Vagina (tissue), 2 donors: ENCODE measurements around the gene DUSP3. TPM values are rescaled to one million over a fixed set of nuclear protein-coding genes. Genes with fewer than 3 reads are reported as not detected.
"Not testable (repeated sequence)": the region's sequence is repeated elsewhere in the genome, so short reads cannot be mapped to it uniquely, and the experiment has no call there.

ENCODE experiments used
- DNase-seq, 2 donors: peaks; one replicate each; pipeline ENCODE4 v3.0.0-alpha.2; 2017; ENCODE audit errors: extremely low spot score in 2 of 2
- H3K27ac ChIP-seq: fragments of 200-600 bp; sonication (generic); one replicate; pipeline ENCODE4 v1.5.1; 2019
- H3K27me3 ChIP-seq: fragments of 200-600 bp; sonication (generic); one replicate; pipeline ENCODE4 v1.5.1; 2019
- H3K36me3 ChIP-seq, 2 donors: fragments of 200-600 bp; sonication (generic); one replicate each; pipeline ENCODE4 v1.5.1; 2017 to 2019
- H3K4me1 ChIP-seq: fragments of 200-600 bp; sonication (generic); one replicate; pipeline ENCODE4 v1.5.1; 2019
- H3K4me3 ChIP-seq, 2 donors: fragments of 200-600 bp; sonication (generic); 1 replicate in 1 of 2; 2 replicates in 1 of 2; pipeline ENCODE4 v1.5.1; 2016 to 2019
- H3K9me3 ChIP-seq: fragments of 200-600 bp; sonication (generic); one replicate; pipeline ENCODE4 v1.5.1; 2019
- CTCF ChIP-seq, 3 experiments: fragments of 450-650 bp in 2 of 3; fragments of 200-600 bp in 1 of 3; sonication (generic) in 1 of 3; IDR thresholded peaks; one replicate each; pipeline ENCODE4 v1.5.1; 2017 to 2019; ENCODE audit warnings: antibody characterized with exemption in 3 of 3, mild to moderate bottlenecking in 2 of 3, moderate library complexity in 2 of 3
- POLR2A ChIP-seq, 2 donors: fragments of 450-650 bp; IDR thresholded peaks; one replicate each; pipeline ENCODE4 v1.6.1; 2017; ENCODE audit warnings: antibody characterized with exemption in 2 of 2, mild to moderate bottlenecking in 2 of 2, moderate library complexity in 2 of 2
- POLR2AphosphoS5 ChIP-seq, 2 donors: sonication (generic); formaldehyde crosslinking; IDR thresholded peaks; one replicate each; pipeline ENCODE4 v1.9.0; 2017; ENCODE audit warnings: antibody characterized with exemption in 2 of 2, mild to moderate bottlenecking in 2 of 2, low read depth in 1 of 2; ENCODE audit not compliant: insufficient read depth in 1 of 2
- intact Hi-C: fragments of 100-400 bp; cut with DNase I; formaldehyde crosslinking; loops from one replicate; pipeline ENCODE4 v1.15.1; 2023
- total RNA-seq: library from RNA; depleted of rRNA; stranded (reverse); fragments of >200 nt; gene quantifications from one replicate; pipeline ENCODE4 v1.2.3, GENCODE V29; 2016

Gene DUSP3
- total RNA-seq, 1 donor from 2014 or later: 43.5 TPM

GRCh38 chr17:43805117-43805516 is 26.3 kb upstream of the DUSP3 start:
- H3K27me3 ChIP-seq: no peaks in the 10 kb centered on the region
- H3K36me3 ChIP-seq: no peaks in the 10 kb centered on the region
- intact Hi-C loops: no loop called here
- DNase-seq: no peak
- H3K27ac ChIP-seq: no peak overlapping the region
- no peaks in the 10 kb centered on the region for H3K4me1 ChIP-seq
- TF ChIP-seq POLR2A (IDR thresholded peaks at IDR 0.05): no peak
- TF ChIP-seq POLR2AphosphoS5 (IDR thresholded peaks at IDR 0.05; ENCODE audit: insufficient read depth in 1 of 2, low read depth in 1 of 2): no peak
- TF ChIP-seq CTCF (IDR thresholded peaks at IDR 0.05): no peak
- no peak overlapping the region for H3K4me3 ChIP-seq
- H3K9me3 ChIP-seq: no peaks in the 10 kb centered on the region

DNA sequence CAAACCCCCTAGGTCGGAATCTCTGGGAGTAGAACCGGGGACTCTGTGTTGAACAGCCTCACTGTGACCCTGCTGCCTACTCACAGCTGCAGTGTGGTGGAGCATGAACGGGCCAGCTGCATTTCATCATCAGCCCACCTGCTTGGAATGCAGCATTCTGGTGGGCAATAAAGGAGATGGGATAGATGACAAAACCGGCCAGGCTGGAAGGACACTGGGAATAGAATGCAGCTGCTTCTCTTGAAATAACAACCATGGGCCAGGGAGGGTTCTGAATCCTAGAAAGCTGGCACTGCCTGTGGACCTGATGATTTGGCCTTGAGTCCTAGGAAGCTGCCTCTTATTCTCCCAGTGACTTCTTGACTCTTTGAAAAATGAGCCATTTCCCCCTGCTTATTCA is 25.0 kb upstream of the DUSP3 start:
- Histone ChIP-seq H3K4me1 (no peaks in the 10 kb centered on the region), H3K9me3 (no peaks in the 10 kb centered on the region), H3K27me3 (no peaks in the 10 kb centered on the region), H3K4me3 (no peak overlapping the region), H3K36me3 (no peaks in the 10 kb centered on the region), H3K27ac (no peak overlapping the region)
- DNase-seq: peak in 1 of 2 donors; percentile 52
- no peak for TF ChIP-seq CTCF (IDR thresholded peaks at IDR 0.05)
- intact Hi-C loops: no loop called here

DNA sequence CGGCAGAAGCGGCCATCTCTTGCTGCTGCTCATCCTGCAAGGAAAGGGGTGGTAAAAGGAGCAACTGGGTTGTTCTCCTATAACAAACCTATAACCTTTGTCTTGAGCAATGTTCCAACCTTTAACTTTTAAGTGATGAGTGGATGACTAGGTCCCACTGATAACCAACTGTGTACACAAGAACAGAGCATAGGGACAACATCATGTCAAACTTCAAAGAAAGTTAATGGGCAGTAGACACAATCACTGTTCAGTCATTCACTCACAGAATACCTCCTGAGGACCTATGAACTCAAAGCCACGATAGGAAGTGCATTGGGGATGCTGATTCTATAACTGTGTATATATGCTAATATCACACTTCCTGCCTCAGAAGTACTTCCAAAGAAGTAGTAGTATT is 23.1 kb upstream of the DUSP3 start:
- Histone ChIP-seq H3K36me3 (no peaks in the 10 kb centered on the region), H3K27me3 (no peaks in the 10 kb centered on the region), H3K4me3 (no peak overlapping the region), H3K9me3 (no peaks in the 10 kb centered on the region), H3K27ac (no peak overlapping the region), H3K4me1 (no peaks in the 10 kb centered on the region)
- DNase-seq: no peak
- TF ChIP-seq POLR2A (IDR thresholded peaks at IDR 0.05) (no peak), POLR2AphosphoS5 (IDR thresholded peaks at IDR 0.05; ENCODE audit: insufficient read depth in 1 of 2, low read depth in 1 of 2) (no peak), CTCF (IDR thresholded peaks at IDR 0.05) (no peak)
- intact Hi-C loops: no loop called here

- intact Hi-C loops: no loop called here
- Histone ChIP-seq H3K4me1 (no peaks in the 10 kb centered on the region), H3K27me3 (no peaks in the 10 kb centered on the region), H3K4me3 (no peak overlapping the region), H3K9me3 (no peaks in the 10 kb centered on the region), H3K36me3 (no peaks in the 10 kb centered on the region), H3K27ac (no peak overlapping the region)
- no peak for TF ChIP-seq CTCF (IDR thresholded peaks at IDR 0.05)
- TF ChIP-seq POLR2AphosphoS5 (IDR thresholded peaks at IDR 0.05; ENCODE audit: insufficient read depth in 1 of 2, low read depth in 1 of 2): no peak
- no peak for TF ChIP-seq POLR2A (IDR thresholded peaks at IDR 0.05)
- peak in 1 of 2 donors; percentile 16 for DNase-seq
Observed at GRCh38 chr17:43800736-43801135, 22.0 kb upstream of the DUSP3 start.

- Histone ChIP-seq H3K27ac (no peak overlapping the region), H3K36me3 (no peaks in the 10 kb centered on the region), H3K4me1 (no peaks in the 10 kb centered on the region), H3K27me3 (no peaks in the 10 kb centered on the region), H3K4me3 (no peak overlapping the region), H3K9me3 (no peaks in the 10 kb centered on the region)
- intact Hi-C loops: no loop called here
- DNase-seq: peak in 1 of 2 donors; percentile 16
- no peak for TF ChIP-seq POLR2A (IDR thresholded peaks at IDR 0.05)
- no peak for TF ChIP-seq POLR2AphosphoS5 (IDR thresholded peaks at IDR 0.05; ENCODE audit: insufficient read depth in 1 of 2, low read depth in 1 of 2)
- TF ChIP-seq CTCF (IDR thresholded peaks at IDR 0.05): no peak
Observed at GRCh38 chr17:43799047-43799446, 20.3 kb upstream of the DUSP3 start.

GRCh38 chr17:43798024-43798423 is 19.2 kb upstream of the DUSP3 start:
- H3K4me3 ChIP-seq, intact Hi-C loops, H3K9me3 ChIP-seq, H3K27me3 ChIP-seq, DNase-seq, H3K36me3 ChIP-seq, H3K27ac ChIP-seq, H3K4me1 ChIP-seq: not testable (repeated sequence)

DNA sequence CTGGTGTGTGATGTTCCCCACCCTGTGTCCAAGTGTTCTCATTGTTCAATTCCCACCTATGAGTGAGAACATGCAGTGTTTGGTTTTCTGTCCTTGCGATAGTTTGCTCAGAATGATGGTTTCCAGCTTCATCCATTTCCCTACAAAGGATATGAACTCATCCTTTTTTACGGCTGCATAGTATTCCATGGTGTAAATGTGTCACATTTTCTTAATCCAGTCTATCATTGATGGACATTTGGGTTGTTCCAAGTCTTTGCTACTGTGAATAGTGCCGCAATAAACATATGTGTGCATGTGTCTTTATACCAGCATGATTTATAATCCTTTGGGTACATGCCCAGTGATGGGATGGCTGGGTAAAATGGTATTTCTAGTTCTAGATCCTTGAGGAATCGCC is 13.9 kb upstream of the DUSP3 start:
- DNase-seq, H3K4me1 ChIP-seq, intact Hi-C loops, H3K36me3 ChIP-seq, H3K27ac ChIP-seq, H3K4me3 ChIP-seq, H3K27me3 ChIP-seq, H3K9me3 ChIP-seq: not testable (repeated sequence)
